SJSA1 (cell line): Measurements from ENCODE around the gene KIF19. TPM values are rescaled to one million over a fixed set of nuclear protein-coding genes. Genes with fewer than 3 reads are reported as not detected.
"Not testable (repeated sequence)": the region's sequence is repeated elsewhere in the genome, so short reads cannot be mapped to it uniquely, and the experiment has no call there.

Experiments
- DNase-seq, 2 experiments: peaks; one replicate each; pipeline ENCODE4 v3.0.0-alpha.2; 2015 to 2020; ENCODE audit warnings: low spot score in 2 of 2, low read depth in 1 of 2
- H3K27ac ChIP-seq: fragments of 250-450 bp; sonication (Bioruptor Pico); 2 replicates; pipeline ENCODE4 v1.5.1; 2020; ENCODE audit warnings: mild to moderate bottlenecking, moderate library complexity
- H3K27me3 ChIP-seq: fragments of 250-450 bp; sonication (Bioruptor Pico); replicated peaks from 2 replicates; pipeline ENCODE4 v1.5.1; 2020; ENCODE audit warnings: mild to moderate bottlenecking, moderate library complexity
- H3K36me3 ChIP-seq: fragments of 250-450 bp; sonication (Bioruptor Pico); 2 replicates; pipeline ENCODE4 v1.5.1; 2020; ENCODE audit warnings: mild to moderate bottlenecking
- H3K4me1 ChIP-seq: fragments of 250-450 bp; sonication (Bioruptor Pico); replicated peaks from 2 replicates; pipeline ENCODE4 v1.6.1; 2021; ENCODE audit warnings: mild to moderate bottlenecking
- H3K4me3 ChIP-seq: fragments of 250-450 bp; sonication (Bioruptor Pico); 2 replicates; pipeline ENCODE4 v1.5.1; 2020; ENCODE audit warnings: mild to moderate bottlenecking
- H3K9me3 ChIP-seq: fragments of 250-450 bp; sonication (Bioruptor Pico); replicated peaks from 2 replicates; pipeline ENCODE4 v1.5.1; 2020; ENCODE audit warnings: mild to moderate bottlenecking
- total RNA-seq: library from RNA; depleted of rRNA; stranded (reverse); fragments of >200 nt; shearing (Covaris generic); gene quantifications from 2 replicates; pipeline ENCODE4 v1.2.3, GENCODE V29; 2014; rRNA removed

The KIF19 gene
- not detected in 2 replicates for total RNA-seq

GRCh38 chr17:74325743-74326379 lies at the start of gene KIF19:
KIF19 (plus strand) TSS chr17:74326226; CDS start chr17:74326350, 124 bp downstream.
- no peak for DNase-seq

GRCh38 chr17:74276541-74277009 lies 49.5 kb upstream of the KIF19 start:
- Histone ChIP-seq H3K36me3 (no peaks in the 10 kb centered on the region), H3K4me1 (no peaks in the 10 kb centered on the region)
- DNase-seq, result no peak

More at GRCh38 chr17:74325743-74326379, at the start of gene KIF19:
- H3K27me3 ChIP-seq, result peaks cover 72% of the 10 kb centered on the region
- H3K4me3 ChIP-seq, result no peak within 1 kb of the TSS
- H3K36me3 ChIP-seq, result no peaks in the 10 kb centered on the region
- H3K27ac ChIP-seq, result no peak within 1 kb of the TSS
- H3K9me3 ChIP-seq, result peaks cover 5% of the 10 kb centered on the region
- H3K4me1 ChIP-seq, result peaks cover 8% of the 10 kb centered on the region

GRCh38 chr17:74277935-74278334 lies 48.1 kb upstream of the KIF19 start:
- Histone ChIP-seq H3K27ac (no peak overlapping the region), H3K9me3 (0 out of 2 replicates have a peak, but pooled peaks cover 4% of the 10 kb centered on the region), H3K27me3 (peaks cover 55% of the 10 kb centered on the region), H3K4me3 (no peak overlapping the region), H3K4me1 (no peaks in the 10 kb centered on the region), H3K36me3 (no peaks in the 10 kb centered on the region)
- DNase-seq, result no peak

More at GRCh38 chr17:74276541-74277009, 49.5 kb upstream of the KIF19 start:
- H3K27ac ChIP-seq, result no peak overlapping the region
- H3K4me3 ChIP-seq, result no peak overlapping the region
- peaks cover 62% of the 10 kb centered on the region for H3K27me3 ChIP-seq
- H3K9me3 ChIP-seq, result no peaks in the 10 kb centered on the region

- H3K36me3 ChIP-seq, H3K27ac ChIP-seq, H3K9me3 ChIP-seq, H3K4me3 ChIP-seq, H3K4me1 ChIP-seq, DNase-seq: not testable (repeated sequence)
- H3K27me3 ChIP-seq, result peaks cover 42% of the 10 kb centered on the region
Measured at GRCh38 chr17:74279617-74280016, 46.4 kb upstream of the KIF19 start.

- Histone ChIP-seq H3K9me3 (0 out of 2 replicates have a peak, but pooled peaks cover 4% of the 10 kb centered on the region), H3K27ac (no peak overlapping the region), H3K36me3 (no peaks in the 10 kb centered on the region), H3K4me3 (no peak overlapping the region), H3K4me1 (no peaks in the 10 kb centered on the region), H3K27me3 (peaks cover 37% of the 10 kb centered on the region)
- DNase-seq, result no peak
Measured at GRCh38 chr17:74280093-74280513, 45.9 kb upstream of the KIF19 start.

- DNase-seq, result no peak
- H3K36me3 ChIP-seq, result no peaks in the 10 kb centered on the region
- H3K9me3 ChIP-seq, result 0 out of 2 replicates have a peak, but pooled peaks cover 4% of the 10 kb centered on the region
- H3K4me1 ChIP-seq, result no peaks in the 10 kb centered on the region
- H3K27ac ChIP-seq, result no peak overlapping the region
- H3K27me3 ChIP-seq, result peaks cover 23% of the 10 kb centered on the region
- no peak overlapping the region for H3K4me3 ChIP-seq
Measured at GRCh38 chr17:74281799-74282198, 44.2 kb upstream of the KIF19 start.

GRCh38 chr17:74282274-74282586 lies 43.8 kb upstream of the KIF19 start:
- DNase-seq, H3K4me1 ChIP-seq, H3K4me3 ChIP-seq, H3K27ac ChIP-seq, H3K9me3 ChIP-seq, H3K36me3 ChIP-seq: not testable (repeated sequence)
- peaks cover 22% of the 10 kb centered on the region for H3K27me3 ChIP-seq

GRCh38 chr17:74282587-74283370 lies 43.2 kb upstream of the KIF19 start:
- peaks cover 16% of the 10 kb centered on the region for H3K27me3 ChIP-seq
- 0 out of 2 replicates have a peak, but pooled peaks cover 4% of the 10 kb centered on the region for H3K9me3 ChIP-seq
- no peak for DNase-seq
- no peak overlapping the region for H3K4me3 ChIP-seq
- no peaks in the 10 kb centered on the region for H3K36me3 ChIP-seq
- H3K4me1 ChIP-seq, result no peaks in the 10 kb centered on the region
- H3K27ac ChIP-seq, result no peak overlapping the region

GRCh38 chr17:74283371-74283673 lies 42.7 kb upstream of the KIF19 start:
- no peak overlapping the region for H3K27ac ChIP-seq
- H3K36me3 ChIP-seq, result no peaks in the 10 kb centered on the region
- no peaks in the 10 kb centered on the region for H3K4me1 ChIP-seq
- H3K27me3 ChIP-seq, result peaks cover 14% of the 10 kb centered on the region
- no peak for DNase-seq
- H3K9me3 ChIP-seq, result 0 out of 2 replicates have a peak, but pooled peaks cover 4% of the 10 kb centered on the region
- H3K4me3 ChIP-seq, result no peak overlapping the region

GRCh38 chr17:74287031-74287602 lies 38.9 kb upstream of the KIF19 start:
- Histone ChIP-seq H3K9me3 (0 out of 2 replicates have a peak, but pooled peaks cover 4% of the 10 kb centered on the region), H3K27me3 (peaks cover 21% of the 10 kb centered on the region), H3K4me1 (no peaks in the 10 kb centered on the region), H3K36me3 (no peaks in the 10 kb centered on the region), H3K4me3 (no peak overlapping the region), H3K27ac (no peak overlapping the region)
- DNase-seq, result no peak

GRCh38 chr17:74288785-74289184 lies 37.2 kb upstream of the KIF19 start:
- Histone ChIP-seq H3K4me1 (no peaks in the 10 kb centered on the region), H3K27ac (no peak overlapping the region), H3K36me3 (no peaks in the 10 kb centered on the region), H3K27me3 (peaks cover 14% of the 10 kb centered on the region), H3K9me3 (no peaks in the 10 kb centered on the region), H3K4me3 (no peak overlapping the region)
- DNase-seq, result no peak

GRCh38 chr17:74289688-74290087 lies 36.3 kb upstream of the KIF19 start:
- Histone ChIP-seq H3K9me3 (no peaks in the 10 kb centered on the region), H3K27me3 (peaks cover 14% of the 10 kb centered on the region)

GRCh38 chr17:74290340-74290739 lies 35.7 kb upstream of the KIF19 start:
- Histone ChIP-seq H3K36me3 (no peaks in the 10 kb centered on the region), H3K9me3 (no peaks in the 10 kb centered on the region), H3K27ac (no peak overlapping the region), H3K4me1 (no peaks in the 10 kb centered on the region), H3K27me3 (peaks cover 14% of the 10 kb centered on the region), H3K4me3 (no peak overlapping the region)
- no peak for DNase-seq

More at GRCh38 chr17:74289688-74290087, 36.3 kb upstream of the KIF19 start:
- Histone ChIP-seq H3K4me1 (no peaks in the 10 kb centered on the region), H3K27ac (no peak overlapping the region), H3K36me3 (no peaks in the 10 kb centered on the region), H3K4me3 (no peak overlapping the region)
- DNase-seq, result no peak

GRCh38 chr17:74292495-74292894 lies 33.5 kb upstream of the KIF19 start:
- H3K36me3 ChIP-seq, result no peaks in the 10 kb centered on the region
- no peaks in the 10 kb centered on the region for H3K9me3 ChIP-seq
- H3K4me3 ChIP-seq, result no peak overlapping the region
- peaks cover 11% of the 10 kb centered on the region; the same call in 1 of the 2 replicates for H3K27me3 ChIP-seq
- DNase-seq, result no peak
- H3K27ac ChIP-seq, result no peak overlapping the region
- H3K4me1 ChIP-seq, result no peaks in the 10 kb centered on the region
